C4-2B (cell line): Measurements from ENCODE around the gene FBXW11.

Source experiments
- H3K27ac ChIP-seq: fragments of 450-650 bp; 2 replicates; pipeline ENCODE4 v1.5.1; 2017
- ZFX ChIP-seq: fragments of 450-650 bp; IDR thresholded peaks from 2 replicates; pipeline ENCODE4 v1.6.1; 2017
- TF ChIP-seq, protein P1 (sequence below): fragments of 450-650 bp; conservative IDR thresholded peaks from 2 replicates; pipeline ENCODE4 v1.5.1; 2017; ENCODE audit warnings: mild to moderate bottlenecking

FBXW11 gene

GRCh38 chr5:171813813-171814490 is 192.5 kb downstream of the FBXW11 start:
- no peak for TF ChIP-seq ZFX
- TF ChIP-seq, protein P1, sequence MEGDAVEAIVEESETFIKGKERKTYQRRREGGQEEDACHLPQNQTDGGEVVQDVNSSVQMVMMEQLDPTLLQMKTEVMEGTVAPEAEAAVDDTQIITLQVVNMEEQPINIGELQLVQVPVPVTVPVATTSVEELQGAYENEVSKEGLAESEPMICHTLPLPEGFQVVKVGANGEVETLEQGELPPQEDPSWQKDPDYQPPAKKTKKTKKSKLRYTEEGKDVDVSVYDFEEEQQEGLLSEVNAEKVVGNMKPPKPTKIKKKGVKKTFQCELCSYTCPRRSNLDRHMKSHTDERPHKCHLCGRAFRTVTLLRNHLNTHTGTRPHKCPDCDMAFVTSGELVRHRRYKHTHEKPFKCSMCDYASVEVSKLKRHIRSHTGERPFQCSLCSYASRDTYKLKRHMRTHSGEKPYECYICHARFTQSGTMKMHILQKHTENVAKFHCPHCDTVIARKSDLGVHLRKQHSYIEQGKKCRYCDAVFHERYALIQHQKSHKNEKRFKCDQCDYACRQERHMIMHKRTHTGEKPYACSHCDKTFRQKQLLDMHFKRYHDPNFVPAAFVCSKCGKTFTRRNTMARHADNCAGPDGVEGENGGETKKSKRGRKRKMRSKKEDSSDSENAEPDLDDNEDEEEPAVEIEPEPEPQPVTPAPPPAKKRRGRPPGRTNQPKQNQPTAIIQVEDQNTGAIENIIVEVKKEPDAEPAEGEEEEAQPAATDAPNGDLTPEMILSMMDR, result no peak
- H3K27ac ChIP-seq, result no peak overlapping the region

- H3K27ac ChIP-seq, result no peak overlapping the region
Measured at GRCh38 chr5:171813270-171813669, 193.2 kb downstream of the FBXW11 start.

More at GRCh38 chr5:171813270-171813669, 193.2 kb downstream of the FBXW11 start:
- TF ChIP-seq ZFX, result no peak
- TF ChIP-seq, protein P1, result no peak
